ENCODE data around the gene PLXNA4. TPM values are rescaled to one million over a fixed set of nuclear protein-coding genes. Genes with fewer than 3 reads are reported as not detected.

PLXNA4 gene
- total RNA-seq, 2 donors from 2014 or later, result 9.5 to 18.0 TPM

GRCh38 chr7:132098327-132098726 is 477.9 kb downstream of the PLXNA4 start:
- Histone ChIP-seq H3K36me3 (no peaks in the 10 kb centered on the region), H3K27me3 (no peaks in the 10 kb centered on the region), H3K4me1 (no peaks in the 10 kb centered on the region), H3K4me3 (no peak overlapping the region), H3K9me3 (no peaks in the 10 kb centered on the region), H3K27ac (no peak overlapping the region)
- no peak for DNase-seq (ENCODE audit: low spot score)
- no peak for TF ChIP-seq CTCF (IDR thresholded peaks at IDR 0.05)

GRCh38 chr7:132097550-132098134 is 478.6 kb downstream of the PLXNA4 start:
- no peak for DNase-seq (ENCODE audit: low spot score)
- no peaks in the 10 kb centered on the region for H3K4me1 ChIP-seq
- no peak overlapping the region for H3K27ac ChIP-seq
- H3K36me3 ChIP-seq, result no peaks in the 10 kb centered on the region
- H3K9me3 ChIP-seq, result no peaks in the 10 kb centered on the region
- TF ChIP-seq CTCF (IDR thresholded peaks at IDR 0.05), result no peak
- no peaks in the 10 kb centered on the region for H3K27me3 ChIP-seq
- no peak overlapping the region for H3K4me3 ChIP-seq

DNA sequence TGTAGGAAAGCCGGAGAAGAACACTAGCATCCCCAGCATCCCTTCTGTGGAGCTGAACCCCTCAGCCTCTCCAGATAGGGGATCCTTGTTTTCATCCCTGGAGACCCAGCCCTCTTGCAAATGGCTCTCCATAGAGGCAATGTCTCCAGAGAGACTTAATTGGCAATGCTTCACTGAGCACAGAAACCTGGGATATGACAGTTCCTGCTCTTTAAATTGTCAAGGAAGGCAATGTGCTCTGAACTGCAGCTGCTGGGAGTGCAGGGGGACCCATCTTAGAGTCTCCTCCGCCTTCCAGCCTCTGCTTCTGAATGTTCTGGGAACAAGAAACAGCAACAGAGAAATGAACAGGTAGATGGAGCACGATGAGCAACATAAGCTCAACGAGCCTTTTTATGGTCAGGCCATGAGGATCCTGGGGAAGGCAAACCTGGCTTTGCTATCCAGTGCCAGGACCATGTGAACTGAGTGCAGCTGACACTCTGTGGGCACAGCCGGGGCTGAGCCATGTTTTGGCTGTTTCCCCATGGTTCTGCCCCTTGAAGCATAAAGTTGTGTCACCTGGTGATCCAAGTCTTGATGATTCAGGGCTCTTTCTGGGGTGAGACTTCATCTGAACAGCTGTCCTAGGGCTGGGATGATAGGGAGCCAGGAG is 481.0 kb downstream of the PLXNA4 start:
- no peak overlapping the region for H3K4me3 ChIP-seq
- no peaks in the 10 kb centered on the region for H3K27me3 ChIP-seq
- no peaks in the 10 kb centered on the region for H3K9me3 ChIP-seq
- no peaks in the 10 kb centered on the region for H3K36me3 ChIP-seq
- H3K27ac ChIP-seq, result no peak overlapping the region
- no peaks in the 10 kb centered on the region for H3K4me1 ChIP-seq
- no peak for TF ChIP-seq CTCF (IDR thresholded peaks at IDR 0.05)
- no peak for DNase-seq (ENCODE audit: low spot score)

DNA sequence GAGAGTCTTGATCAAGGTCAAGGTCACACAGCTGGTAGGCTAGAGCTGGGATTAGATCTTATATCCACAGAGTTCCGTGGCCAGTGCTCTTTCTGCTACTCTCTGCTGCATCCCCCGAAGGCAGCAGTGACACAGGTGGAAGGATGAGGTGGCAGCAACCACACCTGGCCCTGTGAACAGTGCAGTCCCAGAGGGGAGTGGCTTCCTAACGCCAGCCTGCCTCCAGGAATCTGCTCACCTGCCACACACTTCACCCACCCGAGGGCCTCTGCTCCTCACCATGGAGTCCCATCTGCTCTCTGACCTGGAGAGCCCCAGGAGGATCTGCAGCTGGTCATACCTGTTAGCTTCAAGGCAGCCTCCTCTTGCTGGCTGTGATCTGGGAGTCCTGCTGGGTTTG is 484.2 kb downstream of the PLXNA4 start:
- DNase-seq (ENCODE audit: low spot score), result no peak
- no peak for TF ChIP-seq CTCF (IDR thresholded peaks at IDR 0.05)
- no peak overlapping the region for H3K4me3 ChIP-seq
- H3K9me3 ChIP-seq, result no peaks in the 10 kb centered on the region
- no peaks in the 10 kb centered on the region for H3K27me3 ChIP-seq
- H3K4me1 ChIP-seq, result no peaks in the 10 kb centered on the region
- H3K27ac ChIP-seq, result no peak overlapping the region
- H3K36me3 ChIP-seq, result no peaks in the 10 kb centered on the region

GRCh38 chr7:132091706-132092105 is 484.6 kb downstream of the PLXNA4 start:
- TF ChIP-seq CTCF (IDR thresholded peaks at IDR 0.05), result no peak
- H3K27ac ChIP-seq, result no peak overlapping the region
- H3K4me3 ChIP-seq, result no peak overlapping the region
- no peak for DNase-seq (ENCODE audit: low spot score)
- H3K27me3 ChIP-seq, result no peaks in the 10 kb centered on the region
- no peaks in the 10 kb centered on the region for H3K4me1 ChIP-seq
- H3K36me3 ChIP-seq, result no peaks in the 10 kb centered on the region
- no peaks in the 10 kb centered on the region for H3K9me3 ChIP-seq

DNA sequence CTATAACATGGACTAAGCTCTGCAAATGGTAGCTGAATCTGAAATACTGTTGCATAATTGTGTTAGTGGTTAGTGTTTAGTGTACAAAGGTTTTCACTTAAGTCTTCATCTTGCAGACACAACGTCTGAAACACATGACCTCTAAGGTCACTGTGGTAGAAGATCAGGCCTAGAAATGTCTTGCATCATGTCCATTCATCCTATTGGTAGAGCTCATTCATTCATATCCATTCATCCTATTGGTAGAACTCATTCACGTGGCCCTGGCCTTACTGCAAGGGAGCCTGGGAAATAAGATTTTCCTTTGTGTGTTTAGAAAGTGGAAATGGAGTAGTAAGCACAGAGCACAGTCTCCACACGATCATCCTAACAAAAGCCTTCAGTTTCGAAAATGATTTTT is 485.8 kb downstream of the PLXNA4 start:
- no peaks in the 10 kb centered on the region for H3K36me3 ChIP-seq
- no peak overlapping the region for H3K4me3 ChIP-seq
- H3K27me3 ChIP-seq, result no peaks in the 10 kb centered on the region
- no peak overlapping the region for H3K27ac ChIP-seq
- no peak for DNase-seq (ENCODE audit: low spot score)
- H3K9me3 ChIP-seq, result no peaks in the 10 kb centered on the region
- TF ChIP-seq CTCF (IDR thresholded peaks at IDR 0.05), result no peak
- H3K4me1 ChIP-seq, result no peaks in the 10 kb centered on the region

All from right atrium auricular region (tissue), 2 donors.